Body of pancreas (tissue), 4 donors: ENCODE measurements around the gene ANKRD40CL. TPM values are rescaled to one million over a fixed set of nuclear protein-coding genes. Genes with fewer than 3 reads are reported as not detected.
A peak's percentile ranks its signal among the peaks of the same experiment; 100 is the strongest.

Experiments
- ATAC-seq: fragments of 150-250 bp; one replicate; pipeline ENCODE4 v1.9.1; 2016
- DNase-seq, 4 donors: peaks; one replicate each; pipeline ENCODE4 v3.0.0-alpha.2; 2019
- H3K27ac ChIP-seq, 4 donors: fragments of 200-600 bp; sonication (generic); 1 replicate in 3 of 4; 2 replicates in 1 of 4; pipeline versions ENCODE4 v1.5.1 to v1.6.1; 2016 to 2019; ENCODE audit warnings: mild to moderate bottlenecking in 1 of 4, mixed read lengths in 1 of 4, moderate library complexity in 1 of 4
- H3K27me3 ChIP-seq, 2 donors: fragments of 200-600 bp; sonication (generic); one replicate each; pipeline ENCODE4 v1.6.0; 2016; ENCODE audit warnings: mild to moderate bottlenecking in 1 of 2
- H3K36me3 ChIP-seq, 2 donors: fragments of 200-600 bp; sonication (generic); replicated peaks in 1 of 2; 2 replicates each; pipeline ENCODE4 v1.5.1; 2016; ENCODE audit warnings: low read depth in 2 of 2; ENCODE audit not compliant: insufficient read depth in 1 of 2
- H3K4me1 ChIP-seq: fragments of 200-600 bp; sonication (generic); one replicate; pipeline ENCODE4 v1.6.0; 2016
- H3K4me3 ChIP-seq, 2 donors: fragments of 200-600 bp; sonication (generic); 1 replicate in 1 of 2; 2 replicates in 1 of 2; pipeline ENCODE4 v1.5.1; 2016 to 2019
- H3K9me3 ChIP-seq, 3 donors: fragments of 200-600 bp; sonication (generic); 1 replicate in 2 of 3; 2 replicates in 1 of 3; pipeline ENCODE4 v1.5.1; 2016
- POLR2A ChIP-seq, 3 donors: fragments of 450-650 bp; IDR thresholded peaks; one replicate each; pipeline ENCODE4 v1.6.1; 2016; ENCODE audit warnings: antibody characterized with exemption in 3 of 3, mild to moderate bottlenecking in 2 of 3
- WGBS, 2 donors: methylation state at CpG; one replicate each; pipeline ENCODE4 v1.1.5; 2017; 5-methylcytosine and 5-hydroxymethylcytosine counted together
- intact Hi-C: fragments of 100-400 bp; cut with DNase I; formaldehyde crosslinking; loops from one replicate; pipeline ENCODE4 v1.15.1; 2023
- total RNA-seq, 2 donors: library from RNA; depleted of rRNA; stranded (reverse); fragments of >200 nt; gene quantifications; one replicate each; pipeline ENCODE4 v1.1.0, GENCODE V29; 2016
- TF ChIP-seq, protein P1 (sequence below), 7 experiments: fragments of 450-650 bp in 4 of 7; fragments of 200-600 bp in 3 of 7; sonication (generic) in 3 of 7; IDR thresholded peaks; one replicate each; pipeline ENCODE4 v1.5.1; 2016 to 2019; ENCODE audit warnings: antibody characterized with exemption in 7 of 7

ANKRD40CL gene
- total RNA-seq, 2 donors from 2014 or later, result 1.6 TPM; not detected in 1

DNA sequence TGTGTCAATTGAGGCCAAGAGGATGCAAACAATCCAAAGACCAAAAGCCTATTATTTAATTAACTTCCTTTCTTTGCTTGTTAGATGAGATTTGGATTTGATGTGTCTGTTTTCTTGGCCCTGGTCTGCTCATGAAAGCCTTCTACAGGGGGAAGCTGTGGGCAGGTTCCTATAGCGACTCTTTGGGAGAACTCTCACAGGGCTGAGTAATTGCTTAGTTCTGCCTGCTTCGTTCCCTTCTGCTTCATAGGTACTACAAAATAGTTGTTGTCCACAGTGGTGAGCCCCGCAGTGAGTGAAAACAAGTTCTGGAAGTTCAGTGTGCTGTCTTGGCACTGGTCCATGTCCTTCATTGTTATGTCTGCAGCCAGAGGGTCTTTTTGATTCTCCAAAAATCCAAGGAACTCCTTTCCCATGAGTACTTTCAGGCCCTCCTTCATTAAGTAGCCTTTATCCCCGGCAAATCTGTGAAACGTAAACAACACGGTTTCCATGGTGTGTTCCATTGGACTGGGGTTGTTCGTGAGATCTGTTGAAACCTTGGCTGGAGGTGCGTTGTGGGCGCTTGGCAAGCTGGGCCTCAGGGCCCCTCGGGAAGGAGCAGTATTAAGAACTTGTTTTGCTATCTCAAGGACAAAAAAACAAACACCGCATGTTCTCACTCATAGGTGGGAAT, 30.0 kb upstream of the ANKRD40CL start:
- Histone ChIP-seq H3K27me3 (no peaks in the 10 kb centered on the region), H3K4me3 (no peak overlapping the region), H3K27ac (no peak overlapping the region), H3K36me3 (no peaks in the 10 kb centered on the region), H3K4me1 (peaks cover 5% of the 10 kb centered on the region), H3K9me3 (no peaks in the 10 kb centered on the region)
- ATAC-seq (peak; percentile 21), DNase-seq (no peak)
- 47 to 55% methylated on average over 8 to 11 of the region's 11 CpGs for WGBS, 2 donors
- no peak for TF ChIP-seq POLR2A (IDR thresholded peaks at IDR 0.05)
- TF ChIP-seq, protein P1, sequence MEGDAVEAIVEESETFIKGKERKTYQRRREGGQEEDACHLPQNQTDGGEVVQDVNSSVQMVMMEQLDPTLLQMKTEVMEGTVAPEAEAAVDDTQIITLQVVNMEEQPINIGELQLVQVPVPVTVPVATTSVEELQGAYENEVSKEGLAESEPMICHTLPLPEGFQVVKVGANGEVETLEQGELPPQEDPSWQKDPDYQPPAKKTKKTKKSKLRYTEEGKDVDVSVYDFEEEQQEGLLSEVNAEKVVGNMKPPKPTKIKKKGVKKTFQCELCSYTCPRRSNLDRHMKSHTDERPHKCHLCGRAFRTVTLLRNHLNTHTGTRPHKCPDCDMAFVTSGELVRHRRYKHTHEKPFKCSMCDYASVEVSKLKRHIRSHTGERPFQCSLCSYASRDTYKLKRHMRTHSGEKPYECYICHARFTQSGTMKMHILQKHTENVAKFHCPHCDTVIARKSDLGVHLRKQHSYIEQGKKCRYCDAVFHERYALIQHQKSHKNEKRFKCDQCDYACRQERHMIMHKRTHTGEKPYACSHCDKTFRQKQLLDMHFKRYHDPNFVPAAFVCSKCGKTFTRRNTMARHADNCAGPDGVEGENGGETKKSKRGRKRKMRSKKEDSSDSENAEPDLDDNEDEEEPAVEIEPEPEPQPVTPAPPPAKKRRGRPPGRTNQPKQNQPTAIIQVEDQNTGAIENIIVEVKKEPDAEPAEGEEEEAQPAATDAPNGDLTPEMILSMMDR (IDR thresholded peaks at IDR 0.05), result no peak
- intact Hi-C loops, result no loop called here

DNA sequence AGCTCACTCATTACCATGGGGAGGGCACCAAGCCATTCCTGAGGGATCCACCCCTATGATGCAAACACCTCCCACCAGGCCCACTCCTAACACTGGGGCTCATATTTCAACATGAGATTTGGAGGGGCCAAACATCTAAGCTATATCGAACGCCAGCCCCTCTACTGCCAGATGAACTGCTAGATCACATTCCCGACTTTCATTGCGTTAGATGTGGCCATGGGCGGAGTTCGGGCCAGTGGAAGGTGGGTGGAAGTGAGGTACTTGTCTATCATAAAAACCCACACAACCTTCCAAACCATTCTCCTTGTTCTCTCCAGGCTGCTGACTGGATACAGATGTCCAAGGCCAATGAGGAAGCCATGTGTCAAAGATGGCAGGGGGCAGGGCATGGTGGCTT, 27.0 kb upstream of the ANKRD40CL start:
- Histone ChIP-seq H3K36me3 (no peaks in the 10 kb centered on the region), H3K4me1 (peaks cover 5% of the 10 kb centered on the region), H3K9me3 (no peaks in the 10 kb centered on the region), H3K27me3 (no peaks in the 10 kb centered on the region), H3K4me3 (no peak overlapping the region), H3K27ac (no peak overlapping the region)
- 93 to 98% methylated on average over 6 of the region's 6 CpGs for WGBS, 2 donors
- no peak for DNase-seq
- intact Hi-C loops, result no loop called here
- no peak for ATAC-seq
- no peak for TF ChIP-seq POLR2A (IDR thresholded peaks at IDR 0.05)
- TF ChIP-seq, protein P1 (IDR thresholded peaks at IDR 0.05), result no peak

DNA sequence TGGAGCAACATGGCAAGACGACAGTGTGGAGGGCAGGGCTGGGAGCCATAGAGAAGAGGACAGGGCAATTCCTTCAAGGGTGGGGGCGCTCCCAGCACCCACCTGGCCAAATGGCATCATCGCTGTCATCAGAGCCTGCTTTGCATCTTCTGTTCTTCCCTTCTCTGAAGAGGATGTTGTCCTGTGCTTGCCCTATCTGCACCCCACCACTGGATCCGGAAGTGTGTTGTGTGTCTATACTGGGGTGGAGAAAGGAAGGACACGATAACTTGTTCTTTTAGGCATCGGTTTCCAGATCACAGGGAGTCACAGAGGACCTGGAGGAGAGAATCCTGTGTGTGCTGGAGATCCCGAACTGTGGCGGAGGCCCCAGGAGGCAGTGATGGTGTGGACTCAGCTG, 25.7 kb upstream of the ANKRD40CL start:
- Histone ChIP-seq H3K27ac (no peak overlapping the region), H3K4me3 (no peak overlapping the region), H3K36me3 (no peaks in the 10 kb centered on the region), H3K9me3 (no peaks in the 10 kb centered on the region), H3K4me1 (peaks cover 5% of the 10 kb centered on the region), H3K27me3 (no peaks in the 10 kb centered on the region)
- intact Hi-C loops, result no loop called here
- ATAC-seq, result no peak
- 93 to 96% methylated on average over 8 of the region's 8 CpGs for WGBS, 2 donors
- TF ChIP-seq, protein P1 (IDR thresholded peaks at IDR 0.05), result no peak
- no peak for TF ChIP-seq POLR2A (IDR thresholded peaks at IDR 0.05)
- DNase-seq, result no peak

DNA sequence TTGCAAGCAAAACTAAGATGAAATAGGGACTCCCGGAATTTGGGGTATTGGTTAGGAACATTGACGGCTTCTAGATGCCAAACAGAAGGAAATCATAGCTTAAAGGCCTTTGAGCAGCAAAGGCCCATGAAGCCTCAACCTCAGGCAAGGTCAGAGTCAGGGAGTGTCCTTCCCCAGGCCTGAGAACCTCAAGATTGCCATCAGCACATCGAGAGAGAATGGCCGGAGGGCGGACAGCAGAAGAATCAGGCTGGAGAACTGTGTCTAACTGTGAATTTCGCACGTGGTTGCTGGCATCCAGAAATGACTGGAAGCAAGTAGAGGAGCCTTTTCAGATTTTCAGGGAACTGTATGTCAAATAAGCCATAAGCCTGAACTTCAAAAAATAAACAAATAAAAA, 24.8 kb upstream of the ANKRD40CL start:
- intact Hi-C loops, result no loop called here
- no peak for ATAC-seq
- Histone ChIP-seq H3K27ac (no peak overlapping the region), H3K4me1 (peaks cover under 1% of the 10 kb centered on the region), H3K4me3 (no peak overlapping the region), H3K27me3 (no peaks in the 10 kb centered on the region), H3K36me3 (no peaks in the 10 kb centered on the region), H3K9me3 (no peaks in the 10 kb centered on the region)
- TF ChIP-seq, protein P1 (IDR thresholded peaks at IDR 0.05), result no peak
- no peak for TF ChIP-seq POLR2A (IDR thresholded peaks at IDR 0.05)
- WGBS, 2 donors, result 86% methylated on average over 7 of the region's 7 CpGs
- no peak for DNase-seq

DNA sequence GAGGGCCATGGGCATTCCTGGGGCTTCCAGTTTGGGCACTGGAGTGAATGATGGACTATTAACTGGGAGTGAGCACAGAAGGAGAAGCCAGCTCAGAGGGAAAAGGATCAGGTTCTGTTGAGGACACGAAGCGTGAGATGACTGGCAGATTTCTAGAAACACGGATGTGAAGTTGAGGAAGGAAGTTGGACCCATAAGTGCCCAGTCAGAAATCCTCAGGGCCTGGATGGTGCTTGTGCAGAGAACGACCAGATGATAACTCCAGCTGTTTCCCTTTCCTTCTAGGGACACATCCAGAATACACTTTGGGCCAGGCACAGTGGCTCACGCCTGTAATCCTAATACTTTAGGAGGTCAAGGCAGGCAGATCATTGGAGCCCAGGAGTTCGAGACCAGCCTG, 23.3 kb upstream of the ANKRD40CL start:
- H3K27ac ChIP-seq, result no peak overlapping the region
- H3K27me3 ChIP-seq, result no peaks in the 10 kb centered on the region
- H3K36me3 ChIP-seq, result no peaks in the 10 kb centered on the region
- H3K4me3 ChIP-seq, result no peak overlapping the region
- intact Hi-C loops, result no loop called here
- H3K4me1 ChIP-seq, result peaks cover 6% of the 10 kb centered on the region
- ATAC-seq (no peak), DNase-seq (no peak)
- H3K9me3 ChIP-seq, result no peaks in the 10 kb centered on the region
- 63 to 89% methylated on average over 6 of the region's 6 CpGs for WGBS, 2 donors
- no peak for TF ChIP-seq POLR2A (IDR thresholded peaks at IDR 0.05)
- TF ChIP-seq, protein P1 (IDR thresholded peaks at IDR 0.05), result no peak
